ENCODE measurements around the gene PPP1R13B.

Gene PPP1R13B

GRCh38 chr14:103696466-103697071 lies 150.8 kb downstream of the PPP1R13B start:
- Histone ChIP-seq H3K27ac (ENCODE audit: low read depth, low read length, poor library complexity, severe bottlenecking) (peak overlapping the region; percentile 97), H3K79me2 (ENCODE audit: insufficient read depth, low read length) (no peaks in the 10 kb centered on the region), H3K4me1 (ENCODE audit: insufficient read depth, low read length, severe bottlenecking) (peaks cover 100% of the 10 kb centered on the region), H3K36me3 (ENCODE audit: insufficient read depth, low read length) (peaks cover 67% of the 10 kb centered on the region), H3K9ac (ENCODE audit: low read length) (no peak overlapping the region; the same call in 1 of the 2 replicates), H2AFZ (ENCODE audit: low read length) (no peak overlapping the region), H3K9me2 (ENCODE audit: low read depth, low read length) (no peaks in the 10 kb centered on the region), H3K4me3 (ENCODE audit: low read depth, low read length, poor library complexity, severe bottlenecking) (no peak overlapping the region), H3F3A (ENCODE audit: insufficient read depth, low read length) (peaks cover 4% of the 10 kb centered on the region; the same call in 1 of the 2 replicates), H3K27me3 (ENCODE audit: insufficient read depth, low read length) (no peaks in the 10 kb centered on the region), H3K4me2 (ENCODE audit: low read length) (peak overlapping the region; percentile 35; the same call in 1 of the 2 replicates), H4K20me1 (ENCODE audit: insufficient read depth, low read length) (no peaks in the 10 kb centered on the region), H3K9me3 (ENCODE audit: low read length) (no peaks in the 10 kb centered on the region)
- TF ChIP-seq EZH2 (IDR thresholded peaks at IDR 0.05; ENCODE audit: borderline replicate concordance, low read length) (no peak), CTCF (IDR thresholded peaks at IDR 0.05; ENCODE audit: low read length) (no peak; the same call in 1 of the 2 replicates)

GRCh38 chr14:103696070-103696402 lies 151.3 kb downstream of the PPP1R13B start:
- H4K20me1 ChIP-seq (ENCODE audit: insufficient read depth, low read length), result no peaks in the 10 kb centered on the region
- H3K27me3 ChIP-seq (ENCODE audit: insufficient read depth, low read length), result no peaks in the 10 kb centered on the region
- TF ChIP-seq CTCF (IDR thresholded peaks at IDR 0.05; ENCODE audit: low read length) (no peak), EZH2 (IDR thresholded peaks at IDR 0.05; ENCODE audit: borderline replicate concordance, low read length) (no peak)
- H3K9me2 ChIP-seq (ENCODE audit: low read depth, low read length), result no peaks in the 10 kb centered on the region
- H2AFZ ChIP-seq (ENCODE audit: low read length), result no peak overlapping the region
- peaks cover 4% of the 10 kb centered on the region; the same call in 1 of the 2 replicates for H3F3A ChIP-seq (ENCODE audit: insufficient read depth, low read length)
- peaks cover 66% of the 10 kb centered on the region for H3K36me3 ChIP-seq (ENCODE audit: insufficient read depth, low read length)
- H3K9me3 ChIP-seq (ENCODE audit: low read length), result no peaks in the 10 kb centered on the region
- peak overlapping the region; percentile 35; the same call in 1 of the 2 replicates for H3K4me2 ChIP-seq (ENCODE audit: low read length)
- H3K9ac ChIP-seq (ENCODE audit: low read length), result no peak overlapping the region; the same call in 1 of the 2 replicates
- no peaks in the 10 kb centered on the region for H3K79me2 ChIP-seq (ENCODE audit: insufficient read depth, low read length)
- H3K27ac ChIP-seq (ENCODE audit: low read depth, low read length, poor library complexity, severe bottlenecking), result peak overlapping the region; percentile 97
- H3K4me3 ChIP-seq (ENCODE audit: low read depth, low read length, poor library complexity, severe bottlenecking), result no peak overlapping the region
- peaks cover 100% of the 10 kb centered on the region for H3K4me1 ChIP-seq (ENCODE audit: insufficient read depth, low read length, severe bottlenecking)

- Histone ChIP-seq H3K9ac (ENCODE audit: low read length) (peak overlapping the region; percentile 42; the same call in 1 of the 2 replicates), H2AFZ (ENCODE audit: low read length) (no peak overlapping the region), H3K27me3 (ENCODE audit: insufficient read depth, low read length) (no peaks in the 10 kb centered on the region), H3F3A (ENCODE audit: insufficient read depth, low read length) (peaks cover 4% of the 10 kb centered on the region; the same call in 1 of the 2 replicates), H3K27ac (ENCODE audit: low read depth, low read length, poor library complexity, severe bottlenecking) (peak overlapping the region; percentile 97), H3K9me3 (ENCODE audit: low read length) (no peaks in the 10 kb centered on the region), H3K4me1 (ENCODE audit: insufficient read depth, low read length, severe bottlenecking) (peaks cover 100% of the 10 kb centered on the region), H3K4me3 (ENCODE audit: low read depth, low read length, poor library complexity, severe bottlenecking) (no peak overlapping the region), H3K4me2 (ENCODE audit: low read length) (peak overlapping the region; percentile 31; the same call in 1 of the 2 replicates), H3K79me2 (ENCODE audit: insufficient read depth, low read length) (no peaks in the 10 kb centered on the region), H3K36me3 (ENCODE audit: insufficient read depth, low read length) (peaks cover 60% of the 10 kb centered on the region), H3K9me2 (ENCODE audit: low read depth, low read length) (no peaks in the 10 kb centered on the region), H4K20me1 (ENCODE audit: insufficient read depth, low read length) (no peaks in the 10 kb centered on the region)
- TF ChIP-seq CTCF (IDR thresholded peaks at IDR 0.05; ENCODE audit: low read length) (no peak), EZH2 (IDR thresholded peaks at IDR 0.05; ENCODE audit: borderline replicate concordance, low read length) (no peak)
Observed at GRCh38 chr14:103695296-103696069, 151.9 kb downstream of the PPP1R13B start.
